Hepatocyte (in vitro differentiated cells): ENCODE measurements around the gene CNTN4. TPM values are rescaled to one million over a fixed set of nuclear protein-coding genes. Genes with fewer than 3 reads are reported as not detected.

ENCODE experiments used
- DNase-seq: peaks from one replicate; pipeline ENCODE4 v3.0.0-alpha.2; 2016; ENCODE audit warnings: low spot score
- H2AFZ ChIP-seq: fragments of 200-600 bp; sonication (generic); 2 replicates; pipeline ENCODE4 v1.6.0; 2016; ENCODE audit warnings: antibody characterized with exemption, mild to moderate bottlenecking
- H3K27ac ChIP-seq: fragments of 200-600 bp; sonication (generic); 2 replicates; pipeline ENCODE4 v1.5.1; 2016; ENCODE audit warnings: mild to moderate bottlenecking
- H3K27me3 ChIP-seq: fragments of 200-600 bp; sonication (generic); 2 replicates; pipeline ENCODE4 v1.6.1; 2016
- H3K36me3 ChIP-seq: fragments of 200-600 bp; sonication (generic); replicated peaks from 2 replicates; pipeline ENCODE4 v1.5.1; 2016; ENCODE audit warnings: low read depth; ENCODE audit not compliant: insufficient read depth
- H3K4me1 ChIP-seq: fragments of 200-600 bp; sonication (generic); 2 replicates; pipeline ENCODE4 v1.5.1; 2016; ENCODE audit warnings: mild to moderate bottlenecking, moderate library complexity; ENCODE audit not compliant: insufficient read depth
- H3K4me2 ChIP-seq: fragments of 200-600 bp; sonication (generic); 2 replicates; pipeline ENCODE4 v1.6.0; 2016
- H3K4me3 ChIP-seq: fragments of 200-600 bp; sonication (generic); 2 replicates; pipeline ENCODE4 v1.5.1; 2016; ENCODE audit warnings: mild to moderate bottlenecking
- H3K79me2 ChIP-seq: fragments of 200-600 bp; sonication (generic); 2 replicates; pipeline ENCODE4 v1.6.0; 2017; ENCODE audit warnings: mild to moderate bottlenecking
- H3K9me2 ChIP-seq: fragments of 200-600 bp; sonication (generic); replicated peaks from 2 replicates; pipeline ENCODE4 v1.6.0; 2017; ENCODE audit warnings: mild to moderate bottlenecking; ENCODE audit not compliant: insufficient read depth
- H3K9me3 ChIP-seq: fragments of 200-600 bp; sonication (generic); 2 replicates; pipeline ENCODE4 v1.5.1; 2016; ENCODE audit warnings: low read depth, mild to moderate bottlenecking
- H4K20me1 ChIP-seq: fragments of 200-600 bp; sonication (generic); 2 replicates; pipeline ENCODE4 v1.6.0; 2016; ENCODE audit warnings: mild to moderate bottlenecking; ENCODE audit not compliant: insufficient read depth, poor library complexity, severe bottlenecking
- CTCF ChIP-seq: fragments of 200-600 bp; sonication (generic); IDR thresholded peaks from 2 replicates; pipeline ENCODE4 v1.5.1; 2016; ENCODE audit warnings: antibody characterized with exemption, mild to moderate bottlenecking; ENCODE audit not compliant: poor library complexity
- EZH2 ChIP-seq: fragments of 200-600 bp; sonication (generic); IDR thresholded peaks from 2 replicates; pipeline ENCODE4 v1.6.1; 2016; ENCODE audit warnings: antibody characterized with exemption, mild to moderate bottlenecking, borderline replicate concordance
- EZH2phosphoT487 ChIP-seq: fragments of 200-600 bp; sonication (generic); IDR thresholded peaks from one replicate; pipeline ENCODE4 v1.6.1; 2018; ENCODE audit warnings: antibody characterized with exemption, mild to moderate bottlenecking, low read depth, moderate library complexity; ENCODE audit not compliant: unreplicated experiment, severe bottlenecking
- WGBS: methylation state at CpG from one replicate; pipeline ENCODE4 v1.1.6; 2016; ENCODE audit warnings: low lambda C conversion rate; ENCODE audit errors: missing lambda C conversion rate; 5-methylcytosine and 5-hydroxymethylcytosine counted together
- polyA plus RNA-seq: library from polyadenylated mRNA; unstranded; fragments of >200 nt; fragmentation: Nextera tagmentation; extraction: Ambion mirVana; gene quantifications from 2 replicates; pipeline ENCODE4 v1.2.1, GENCODE V29; 2016
- total RNA-seq: library from RNA; depleted of rRNA; stranded (reverse); fragments of >200 nt; gene quantifications from 2 replicates; pipeline ENCODE4 v1.2.3, GENCODE V29; 2014

CNTN4 gene
- total and polyA plus RNA-seq, 2 experiments from 2014 or later, result 17.6 to 30.3 TPM

- Histone ChIP-seq H3K4me1 (no peaks in the 10 kb centered on the region), H2AFZ (no peak overlapping the region), H3K9me3 (no peaks in the 10 kb centered on the region), H4K20me1 (no peaks in the 10 kb centered on the region), H3K4me3 (no peak overlapping the region), H3K4me2 (no peak overlapping the region), H3K9me2 (no peaks in the 10 kb centered on the region), H3K79me2 (no peaks in the 10 kb centered on the region), H3K36me3 (no peaks in the 10 kb centered on the region), H3K27me3 (no peaks in the 10 kb centered on the region), H3K27ac (no peak overlapping the region)
- DNase-seq, result no peak
- 43% methylated on average over 9 of the region's 9 CpGs for WGBS
- TF ChIP-seq CTCF, result no peak
- no peak for TF ChIP-seq EZH2phosphoT487
- no peak for TF ChIP-seq EZH2
Measured at GRCh38 chr3:2978977-2979732, 880.5 kb downstream of the CNTN4 start.

GRCh38 chr3:2984005-2984830 lies 885.6 kb downstream of the CNTN4 start:
- WGBS, result 83% methylated on average over 7 of the region's 7 CpGs
- no peak for TF ChIP-seq EZH2phosphoT487
- no peak for TF ChIP-seq EZH2
- no peak for TF ChIP-seq CTCF
- Histone ChIP-seq H3K4me1 (no peaks in the 10 kb centered on the region), H3K36me3 (no peaks in the 10 kb centered on the region), H4K20me1 (no peaks in the 10 kb centered on the region), H3K79me2 (no peaks in the 10 kb centered on the region), H3K27me3 (no peaks in the 10 kb centered on the region), H2AFZ (no peak overlapping the region), H3K4me2 (no peak overlapping the region), H3K9me2 (no peaks in the 10 kb centered on the region), H3K27ac (no peak overlapping the region), H3K9me3 (no peaks in the 10 kb centered on the region), H3K4me3 (no peak overlapping the region)
- DNase-seq, result no peak

GRCh38 chr3:2984831-2985220 lies 886.2 kb downstream of the CNTN4 start:
- H3K27me3 ChIP-seq, result no peaks in the 10 kb centered on the region
- H3K9me3 ChIP-seq, result no peaks in the 10 kb centered on the region
- no peaks in the 10 kb centered on the region for H4K20me1 ChIP-seq
- DNase-seq, result no peak
- no peak overlapping the region for H3K4me3 ChIP-seq
- H3K9me2 ChIP-seq, result no peaks in the 10 kb centered on the region
- no peak overlapping the region for H2AFZ ChIP-seq
- no peak overlapping the region for H3K4me2 ChIP-seq
- no peaks in the 10 kb centered on the region for H3K79me2 ChIP-seq
- no peak for TF ChIP-seq CTCF
- no peak for TF ChIP-seq EZH2phosphoT487
- no peak for TF ChIP-seq EZH2
- 96% methylated on average over 2 of the region's 2 CpGs for WGBS
- H3K27ac ChIP-seq, result no peak overlapping the region
- no peaks in the 10 kb centered on the region for H3K36me3 ChIP-seq
- H3K4me1 ChIP-seq, result no peaks in the 10 kb centered on the region
